K562 (cell line): ENCODE results near the gene SLC24A4.

ENCODE experiments used
- CBFB ChIP-seq: sonication (generic); formaldehyde crosslinking; IDR thresholded peaks from 2 replicates; pipeline ENCODE4 v1.4.0; 2020; ENCODE audit warnings: mild to moderate bottlenecking, missing genetic modification reagents
- CTCF ChIP-seq, 3 experiments: IDR thresholded peaks in 2 of 3; conservative IDR thresholded peaks in 1 of 3; 2 replicates each; pipeline ENCODE4 v1.5.1; 2011 to 2012; ENCODE audit warnings: low read length in 3 of 3, mild to moderate bottlenecking in 3 of 3, control low read depth in 2 of 3, improper control_type of control experiment in 1 of 3, inconsistent platforms in 1 of 3, low read depth in 1 of 3, mixed read lengths in 1 of 3, moderate library complexity in 1 of 3; ENCODE audit not compliant: insufficient read depth in 2 of 3
- NFATC3 ChIP-seq: fragments of 450-650 bp; IDR thresholded peaks from 2 replicates; pipeline ENCODE4 v1.6.1; 2017; ENCODE audit warnings: mild to moderate bottlenecking
- SPI1 ChIP-seq: IDR thresholded peaks from 2 replicates; pipeline ENCODE4 v1.6.1; 2011; ENCODE audit warnings: low read depth, low read length, control low read depth, borderline replicate concordance
- TCF7L2 ChIP-seq: fragments of 150-350 bp; IDR thresholded peaks from 2 replicates; pipeline ENCODE4 v1.6.1; 2016; ENCODE audit warnings: low read depth, mild to moderate bottlenecking, low read length, moderate library complexity
- ZNF717 ChIP-seq: fragments of 250-450 bp; sonication (Bioruptor Pico); IDR thresholded peaks from 2 replicates; pipeline ENCODE4 v1.5.0; 2021

GRCh38 chr14:92460916-92461579, 138.1 kb downstream of the SLC24A4 start:
- TF ChIP-seq TCF7L2, result no peak
- TF ChIP-seq CBFB (CRISPR knock-in tag), result no peak
- TF ChIP-seq NFATC3, result no peak
- no peak for TF ChIP-seq ZNF717 (CRISPR knock-in tag)
- no peak for TF ChIP-seq SPI1
- no peak for TF ChIP-seq CTCF (IDR thresholded peaks at IDR 0.05 in 2 of 3, conservative IDR thresholded peaks at IDR 0.05 in 1 of 3; ENCODE audit: insufficient read depth in 2 of 3, low read depth in 1 of 3, low read length in 3 of 3)
